ENCODE data around the gene SMARCD2.

Gene SMARCD2

DNA sequence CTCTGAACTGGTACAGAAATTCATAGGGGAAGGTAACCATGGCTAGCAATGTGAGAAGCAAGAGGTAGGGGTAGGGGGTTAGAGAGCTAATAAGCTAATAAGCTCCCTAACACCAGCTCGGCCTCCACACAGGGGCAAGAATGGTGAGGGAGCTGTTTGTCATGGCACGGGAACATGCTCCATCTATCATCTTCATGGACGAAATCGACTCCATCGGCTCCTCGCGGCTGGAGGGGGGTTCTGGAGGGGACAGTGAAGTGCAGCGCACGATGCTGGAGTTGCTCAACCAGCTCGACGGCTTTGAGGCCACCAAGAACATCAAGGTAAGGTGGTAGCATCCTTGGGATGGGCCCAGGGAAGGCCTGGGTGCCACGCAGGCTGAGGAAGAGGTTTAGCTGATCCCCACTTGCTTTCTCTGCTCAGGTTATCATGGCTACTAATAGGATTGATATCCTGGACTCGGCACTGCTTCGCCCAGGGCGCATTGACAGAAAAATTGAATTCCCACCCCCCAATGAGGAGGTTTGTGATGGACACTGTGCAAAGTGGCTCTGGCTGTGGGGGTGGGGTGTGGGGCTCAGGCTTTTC is 11.5 kb downstream of the SMARCD2 start:
- no peak for DNase-seq

DNA sequence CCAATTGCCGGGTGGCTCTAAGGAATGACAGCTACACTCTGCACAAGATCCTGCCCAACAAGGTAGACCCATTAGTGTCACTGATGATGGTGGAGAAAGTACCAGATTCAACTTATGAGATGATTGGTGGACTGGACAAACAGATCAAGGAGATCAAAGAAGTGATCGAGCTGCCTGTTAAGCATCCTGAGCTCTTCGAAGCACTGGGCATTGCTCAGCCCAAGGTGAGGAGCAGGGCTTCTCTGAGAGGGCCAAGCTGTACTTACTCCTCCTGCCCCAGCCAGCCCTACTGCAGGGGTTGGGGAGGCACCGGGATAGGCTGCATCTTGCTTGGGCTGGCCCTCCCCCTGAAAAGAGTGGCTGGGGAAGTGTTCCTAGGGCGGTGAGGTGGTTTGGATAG is 12.2 kb downstream of the SMARCD2 start:
- DNase-seq = no peak

- no peak for DNase-seq
These were observed 13.5 kb downstream of the SMARCD2 start for GRCh38 chr17:63828936-63829335.

DNA sequence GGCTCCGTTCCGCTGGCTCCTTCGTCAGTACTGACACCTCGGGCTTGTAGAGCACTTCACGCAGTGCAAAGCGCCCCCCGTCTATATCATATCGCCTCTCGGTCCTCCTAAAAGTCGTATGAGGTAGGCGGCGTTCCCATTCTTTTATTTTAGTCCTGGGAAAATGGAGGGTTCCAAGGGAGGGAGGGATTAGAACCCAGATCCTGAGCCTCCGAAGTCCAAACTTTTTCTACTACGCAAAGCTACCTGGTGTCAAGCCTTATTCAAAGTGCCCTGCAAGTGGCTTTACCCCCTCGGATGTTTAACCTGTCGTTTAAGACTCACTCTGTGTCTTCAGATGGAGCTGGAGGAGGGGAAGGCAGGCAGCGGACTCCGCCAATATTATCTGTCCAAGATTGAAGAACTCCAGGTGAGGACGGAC is 14.7 kb downstream of the SMARCD2 start:
- DNase-seq = no peak

DNA sequence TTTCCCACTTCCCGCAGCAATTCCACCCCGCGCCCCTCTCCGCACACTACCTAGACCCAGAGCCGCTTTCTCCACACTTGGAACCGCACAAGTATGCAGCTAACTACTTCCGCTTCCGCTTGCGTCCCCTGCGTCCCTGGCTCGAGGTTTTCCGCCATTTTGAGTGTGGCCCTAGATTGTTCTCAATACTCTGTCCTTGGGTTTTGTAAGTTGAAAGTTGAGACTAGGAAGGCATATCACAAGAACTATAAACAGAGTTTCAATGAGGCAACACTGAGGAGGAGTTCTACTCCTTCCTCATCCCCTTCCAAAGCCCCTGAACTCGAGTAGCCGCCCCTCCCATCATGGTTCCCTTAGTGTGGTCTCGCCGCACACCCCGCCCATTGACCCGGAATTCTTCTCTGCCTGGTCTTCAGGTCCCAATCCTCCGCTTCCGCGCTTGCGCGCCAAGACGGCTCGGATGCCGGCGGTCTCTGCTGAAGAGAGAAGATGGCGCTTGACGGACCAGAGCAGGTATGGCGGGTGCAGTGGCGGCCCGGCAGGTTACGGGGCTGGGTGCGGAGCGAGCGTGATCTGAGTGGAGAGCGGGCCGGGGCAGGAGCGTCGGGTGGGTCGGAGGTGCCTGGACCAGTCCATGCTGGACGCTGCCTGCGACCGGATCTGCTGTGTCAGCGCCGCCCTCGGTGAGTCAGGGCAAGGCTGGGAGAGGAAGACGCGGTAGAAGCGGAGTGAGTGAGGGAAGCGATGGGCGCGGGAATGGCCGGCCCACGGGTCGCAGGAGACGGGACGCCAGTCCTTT is 15.3 kb downstream of the SMARCD2 start, which contains the start of the genes FTSJ3 and PSMC5:
FTSJ3 (minus strand) TSS at position 662 of the 799 bp plus-strand sequence. CDS start 761 bp downstream, outside the sequence.
PSMC5 (plus strand) TSS at position 430 of the 799 bp plus-strand sequence; CDS start at position 490, 60 bp downstream.
- DNase-seq = peak; percentile 96

- no peak for DNase-seq
These were observed 15.9 kb downstream of the SMARCD2 start for GRCh38 chr17:63826468-63827001.

DNA sequence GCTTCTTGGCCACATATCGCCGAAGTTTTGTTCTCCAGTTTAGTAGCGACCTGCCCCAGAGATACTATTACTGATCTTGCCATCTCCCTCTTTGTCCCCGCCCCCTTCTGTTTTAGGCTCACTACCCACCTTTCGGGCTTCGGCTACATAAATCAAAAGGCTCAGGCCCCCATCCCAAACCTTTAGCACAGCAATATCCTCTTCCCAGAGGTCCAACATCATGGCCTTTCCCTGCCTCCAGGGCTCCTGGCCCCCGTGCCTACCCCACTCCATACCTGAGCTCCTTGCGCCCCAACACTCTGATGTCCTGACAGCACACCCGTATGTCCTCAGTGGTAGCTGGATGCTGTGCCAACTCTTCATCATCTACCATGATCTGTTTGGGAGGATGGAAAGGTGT is 18.1 kb downstream of the SMARCD2 start:
- no peak for DNase-seq

GRCh38 chr17:63823659-63824331 is 18.7 kb downstream of the SMARCD2 start:
- no peak for DNase-seq

DNA sequence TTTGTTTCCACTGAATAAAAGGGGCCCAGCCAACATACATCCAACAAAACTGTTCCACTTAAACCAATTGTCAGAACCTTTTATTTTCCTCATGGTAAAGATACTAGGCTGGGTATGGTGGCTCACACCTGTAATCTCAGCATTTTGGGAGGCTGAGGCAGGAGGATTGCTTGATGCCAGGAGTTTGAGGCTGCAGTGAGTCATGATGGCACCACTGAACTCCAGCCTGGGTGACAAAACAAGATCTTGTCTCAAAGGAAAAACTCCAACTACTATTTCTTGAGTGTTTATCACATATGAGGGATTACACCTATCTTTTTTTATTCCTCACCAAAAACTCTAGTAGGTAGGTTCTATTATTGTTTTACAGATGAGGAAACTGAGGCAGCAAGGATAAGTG is 19.9 kb downstream of the SMARCD2 start:
- no peak for DNase-seq

GRCh38 chr17:63821804-63822203 is 20.7 kb downstream of the SMARCD2 start:
- no peak for DNase-seq

GRCh38 chr17:63820963-63821561 is 21.4 kb downstream of the SMARCD2 start:
- no peak for DNase-seq

GRCh38 chr17:63819585-63820537 is 22.6 kb downstream of the SMARCD2 start:
- peak; percentile 27 for DNase-seq

DNA sequence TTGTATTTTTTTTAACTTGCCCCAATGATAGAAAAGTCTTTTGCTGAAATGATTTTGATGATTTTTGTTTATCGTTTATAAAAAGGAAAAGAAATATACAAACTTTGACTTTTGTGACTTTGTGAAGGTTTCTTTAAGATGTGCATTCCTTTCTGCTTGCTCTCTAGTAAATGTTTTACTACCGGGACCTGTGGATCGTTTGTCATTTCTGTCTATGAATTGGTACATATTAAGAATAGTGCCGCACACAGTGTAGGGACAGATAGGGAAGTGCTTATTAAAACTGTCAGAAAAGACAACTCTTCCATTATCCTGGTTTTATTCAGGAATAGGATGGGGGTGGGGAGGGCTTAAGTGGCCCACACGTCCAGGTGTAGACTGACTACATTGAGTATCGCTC is 23.4 kb downstream of the SMARCD2 start:
- no peak for DNase-seq

DNA sequence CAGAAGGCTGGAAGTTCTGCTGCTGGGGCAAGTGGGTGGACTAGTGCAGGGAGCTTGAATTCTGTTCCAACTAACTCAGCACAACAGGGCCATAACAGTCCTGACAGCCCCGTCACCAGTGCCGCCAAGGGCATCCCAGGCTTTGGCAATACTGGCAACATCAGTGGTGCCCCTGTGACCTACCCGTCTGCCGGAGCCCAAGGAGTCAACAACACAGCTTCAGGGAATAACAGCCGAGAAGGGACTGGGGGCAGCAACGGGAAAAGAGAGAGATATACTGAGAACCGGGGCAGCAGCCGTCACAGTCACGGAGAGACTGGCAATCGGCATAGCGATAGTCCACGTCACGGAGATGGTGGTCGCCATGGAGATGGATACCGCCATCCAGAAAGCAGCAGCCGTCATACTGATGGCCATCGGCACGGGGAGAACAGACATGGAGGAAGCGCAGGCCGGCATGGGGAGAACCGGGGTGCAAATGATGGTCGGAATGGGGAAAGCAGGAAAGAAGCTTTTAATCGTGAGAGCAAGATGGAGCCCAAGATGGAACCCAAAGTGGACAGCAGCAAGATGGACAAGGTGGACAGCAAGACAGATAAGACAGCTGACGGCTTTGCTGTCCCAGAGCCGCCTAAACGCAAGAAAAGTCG is 24.6 kb downstream of the SMARCD2 start:
- no peak for DNase-seq

DNA sequence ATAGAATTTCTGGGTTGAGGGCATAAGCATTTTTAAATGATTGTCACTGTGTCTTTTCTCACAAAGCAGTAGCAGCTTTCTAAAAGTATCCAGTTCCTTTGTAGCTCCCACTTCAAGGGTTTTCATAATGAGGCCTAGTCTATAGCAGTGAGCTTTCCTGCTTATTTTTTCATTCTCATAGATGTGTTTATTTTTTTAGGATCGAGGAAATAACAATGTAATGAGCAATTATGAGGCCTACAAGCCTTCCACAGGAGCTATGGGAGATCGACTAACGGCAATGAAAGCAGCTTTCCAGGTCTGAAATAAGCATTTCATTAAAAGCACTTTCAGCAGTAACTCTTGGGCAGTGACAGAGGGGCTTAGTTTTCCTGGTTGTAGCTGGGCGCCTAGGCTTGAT is 25.8 kb downstream of the SMARCD2 start:
- DNase-seq = no peak

- no peak for DNase-seq
These were observed 26.4 kb downstream of the SMARCD2 start for GRCh38 chr17:63816123-63816522.

- DNase-seq = no peak
These were observed 32.5 kb downstream of the SMARCD2 start for GRCh38 chr17:63809970-63810369.

- no peak for DNase-seq
These were observed 36.9 kb downstream of the SMARCD2 start for GRCh38 chr17:63805591-63805990.

- no peak for DNase-seq
These were observed 38.2 kb downstream of the SMARCD2 start for GRCh38 chr17:63804328-63804727.

DNA sequence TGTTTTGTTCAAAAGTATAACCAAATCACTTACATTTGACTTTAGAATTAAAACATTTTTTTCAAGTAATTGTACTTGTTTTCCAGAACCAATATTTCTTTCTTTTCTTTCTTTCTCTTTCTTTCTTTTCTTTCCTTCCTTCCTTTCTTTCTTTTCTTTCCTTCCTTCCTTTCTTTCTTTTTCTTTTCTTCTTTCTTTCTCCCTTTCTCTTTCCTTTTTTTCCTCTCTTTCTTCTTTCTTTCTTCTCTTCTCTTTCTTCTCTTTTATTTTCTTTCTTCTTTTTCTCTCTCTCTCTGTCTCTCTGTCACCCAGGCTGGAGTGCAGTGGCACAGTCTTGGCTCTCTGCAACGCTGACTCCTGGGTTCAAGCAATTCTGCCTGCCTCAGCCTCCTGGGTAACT is 41.7 kb downstream of the SMARCD2 start:
- no peak for DNase-seq

DNA sequence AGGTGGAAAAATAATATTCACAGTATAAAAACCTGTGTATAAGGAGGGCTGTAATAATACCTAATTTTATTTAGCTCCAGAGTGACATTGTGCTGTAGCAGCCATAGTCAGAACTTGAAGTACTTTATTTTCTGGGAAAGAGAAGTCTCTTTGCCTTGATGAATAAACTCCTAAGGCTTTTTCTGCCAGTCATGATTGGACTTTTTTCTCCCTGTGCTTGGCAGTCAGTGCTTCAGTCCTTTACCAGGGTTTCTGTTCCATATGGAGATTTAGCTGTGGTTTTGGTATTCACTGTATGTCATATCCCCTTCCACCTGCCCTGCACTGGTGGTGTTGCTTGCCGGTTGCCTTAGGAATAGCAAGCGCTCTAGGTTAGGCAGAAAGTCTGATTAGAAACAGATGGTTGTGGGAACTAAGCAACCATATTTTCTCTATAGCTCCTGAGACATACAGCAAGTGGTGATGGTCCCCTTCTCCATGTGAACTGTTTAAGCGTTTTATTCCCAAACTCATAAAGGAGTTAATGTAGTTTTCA is 43.8 kb downstream of the SMARCD2 start:
- no peak for DNase-seq
